ENCODE results near the gene ZBED6.
"Not testable (repeated sequence)": the region's sequence is repeated elsewhere in the genome, so short reads cannot be mapped to it uniquely, and the experiment has no call there.

The ZBED6 gene

DNA sequence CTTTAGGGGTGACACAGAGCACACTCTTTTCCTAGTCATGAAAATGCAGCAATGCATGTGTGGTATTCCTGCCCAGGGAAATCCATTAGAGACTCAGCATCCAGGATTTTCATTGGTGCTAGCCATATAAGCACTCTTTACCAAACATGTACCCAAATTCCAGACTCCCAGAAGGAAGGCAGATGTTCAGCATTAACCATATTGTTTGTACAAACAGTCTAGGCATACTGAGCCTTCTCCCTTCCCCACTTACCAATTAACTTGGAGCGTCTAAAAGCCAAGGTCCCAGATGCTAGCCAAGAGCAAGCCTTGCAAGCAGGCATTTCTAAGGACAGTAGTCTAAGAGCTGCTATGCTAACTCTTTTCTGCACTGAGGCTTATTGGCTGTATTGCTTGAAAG is 27.9 kb downstream of the ZBED6 start:
- TF ChIP-seq, protein P1, sequence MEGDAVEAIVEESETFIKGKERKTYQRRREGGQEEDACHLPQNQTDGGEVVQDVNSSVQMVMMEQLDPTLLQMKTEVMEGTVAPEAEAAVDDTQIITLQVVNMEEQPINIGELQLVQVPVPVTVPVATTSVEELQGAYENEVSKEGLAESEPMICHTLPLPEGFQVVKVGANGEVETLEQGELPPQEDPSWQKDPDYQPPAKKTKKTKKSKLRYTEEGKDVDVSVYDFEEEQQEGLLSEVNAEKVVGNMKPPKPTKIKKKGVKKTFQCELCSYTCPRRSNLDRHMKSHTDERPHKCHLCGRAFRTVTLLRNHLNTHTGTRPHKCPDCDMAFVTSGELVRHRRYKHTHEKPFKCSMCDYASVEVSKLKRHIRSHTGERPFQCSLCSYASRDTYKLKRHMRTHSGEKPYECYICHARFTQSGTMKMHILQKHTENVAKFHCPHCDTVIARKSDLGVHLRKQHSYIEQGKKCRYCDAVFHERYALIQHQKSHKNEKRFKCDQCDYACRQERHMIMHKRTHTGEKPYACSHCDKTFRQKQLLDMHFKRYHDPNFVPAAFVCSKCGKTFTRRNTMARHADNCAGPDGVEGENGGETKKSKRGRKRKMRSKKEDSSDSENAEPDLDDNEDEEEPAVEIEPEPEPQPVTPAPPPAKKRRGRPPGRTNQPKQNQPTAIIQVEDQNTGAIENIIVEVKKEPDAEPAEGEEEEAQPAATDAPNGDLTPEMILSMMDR (IDR thresholded peaks at IDR 0.05) = no peak
- no peak for TF ChIP-seq ZFX (IDR thresholded peaks at IDR 0.05; ENCODE audit: borderline replicate concordance)
- H3K27ac ChIP-seq = no peak overlapping the region

DNA sequence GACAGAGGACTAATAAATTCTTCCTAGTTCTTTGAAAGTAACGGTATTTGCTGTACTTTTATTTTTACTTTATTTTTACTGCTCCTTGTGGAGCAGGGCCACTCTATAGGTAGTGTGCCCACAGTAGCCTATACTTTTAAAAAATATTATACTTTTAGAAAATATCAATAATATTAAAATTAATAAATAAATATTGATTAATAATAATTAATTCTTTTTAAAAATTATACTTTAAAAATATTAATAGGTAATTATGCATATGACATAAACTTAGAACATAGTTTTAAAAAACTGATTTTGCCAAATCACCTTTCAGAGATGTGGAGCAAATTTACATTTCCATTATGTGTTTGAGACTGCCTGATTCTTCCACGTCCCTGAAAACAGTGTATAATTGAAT is 30.8 kb downstream of the ZBED6 start:
- TF ChIP-seq, protein P1 (IDR thresholded peaks at IDR 0.05) = no peak
- no peak for TF ChIP-seq ZFX (IDR thresholded peaks at IDR 0.05; ENCODE audit: borderline replicate concordance)
- no peak overlapping the region for H3K27ac ChIP-seq

DNA sequence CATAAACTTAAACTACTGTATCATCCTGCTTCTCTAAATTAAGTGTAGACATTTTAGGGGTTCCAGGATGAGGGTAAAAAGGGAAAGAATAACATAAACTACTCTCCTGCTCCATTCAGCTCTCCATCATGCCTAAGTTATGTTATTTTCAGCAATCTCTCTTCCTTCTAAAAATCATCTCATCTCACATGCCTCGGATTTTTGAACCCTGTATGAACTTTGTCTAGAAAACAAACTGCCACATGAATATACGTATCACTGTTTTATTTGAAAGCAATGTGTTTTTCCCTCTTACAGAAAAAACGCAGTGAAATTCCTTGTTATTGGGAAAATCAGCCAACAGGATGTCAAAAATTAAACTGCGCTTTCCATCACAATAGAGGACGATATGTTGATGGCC is 32.6 kb downstream of the ZBED6 start:
- H3K27ac ChIP-seq = no peak overlapping the region
- no peak for TF ChIP-seq ZFX (IDR thresholded peaks at IDR 0.05; ENCODE audit: borderline replicate concordance)

DNA sequence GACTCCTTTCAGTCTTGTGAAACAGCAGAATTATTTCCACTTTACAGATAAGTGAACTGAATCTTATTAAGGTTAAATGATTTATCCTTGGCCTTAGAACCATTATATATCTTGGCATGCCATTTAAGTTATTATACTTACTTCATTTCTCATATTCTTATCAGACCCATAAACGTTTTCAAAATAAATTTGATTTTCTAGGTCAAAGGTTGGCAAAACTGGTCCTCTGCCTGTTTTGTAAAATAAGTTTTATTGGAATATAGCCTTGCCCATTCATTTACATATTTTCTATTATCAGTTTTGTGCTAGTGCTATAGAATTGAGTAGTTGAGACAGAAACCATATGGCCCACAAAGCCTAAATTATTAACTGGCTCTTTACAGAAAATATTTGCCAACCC is 33.1 kb downstream of the ZBED6 start:
- TF ChIP-seq, protein P1 (IDR thresholded peaks at IDR 0.05) = no peak
- TF ChIP-seq ZFX (IDR thresholded peaks at IDR 0.05; ENCODE audit: borderline replicate concordance) = no peak
- no peak overlapping the region for H3K27ac ChIP-seq

DNA sequence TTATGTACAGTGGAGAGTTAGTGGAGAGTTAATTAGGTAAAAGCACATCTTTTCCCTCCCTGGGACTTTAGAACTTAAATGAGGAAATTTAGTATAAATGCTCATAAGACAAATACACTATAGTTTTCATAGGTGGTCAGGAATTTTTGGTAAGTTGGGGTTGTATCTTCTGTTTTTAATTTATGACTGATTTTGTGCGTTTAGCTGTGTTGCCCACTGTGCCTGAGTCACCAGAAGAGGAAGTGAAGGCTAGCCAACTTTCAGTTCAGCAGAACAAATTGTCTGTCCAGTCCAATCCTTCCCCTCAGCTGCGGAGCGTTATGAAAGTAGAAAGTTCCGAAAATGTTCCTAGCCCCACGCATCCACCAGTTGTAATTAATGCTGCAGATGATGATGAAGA is 33.8 kb downstream of the ZBED6 start:
- not testable (repeated sequence) for H3K27ac ChIP-seq

DNA sequence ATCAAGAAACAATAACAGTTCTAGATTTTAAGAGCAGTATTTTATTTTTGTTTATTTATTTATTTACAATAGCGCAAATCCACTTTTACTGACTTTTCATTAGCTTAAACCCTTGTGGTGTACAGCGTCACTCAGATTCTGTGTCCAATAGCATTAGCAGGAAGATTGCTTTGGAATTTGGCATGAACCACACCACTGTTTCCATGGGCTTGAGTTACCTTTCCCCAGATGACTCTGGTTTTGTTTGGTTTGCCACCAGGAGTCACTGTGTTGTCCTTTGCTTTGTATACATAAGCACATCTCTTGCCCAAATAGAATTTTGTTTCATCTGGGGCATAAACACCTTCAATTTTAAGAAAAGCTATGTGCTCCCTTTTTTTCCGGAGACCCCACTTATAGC is 40.1 kb downstream of the ZBED6 start:
- TF ChIP-seq, protein P1 (IDR thresholded peaks at IDR 0.05) = peak; percentile 39; the same call in 1 of the 2 replicates
- TF ChIP-seq ZFX (IDR thresholded peaks at IDR 0.05; ENCODE audit: borderline replicate concordance) = no peak
- no peak overlapping the region for H3K27ac ChIP-seq

DNA sequence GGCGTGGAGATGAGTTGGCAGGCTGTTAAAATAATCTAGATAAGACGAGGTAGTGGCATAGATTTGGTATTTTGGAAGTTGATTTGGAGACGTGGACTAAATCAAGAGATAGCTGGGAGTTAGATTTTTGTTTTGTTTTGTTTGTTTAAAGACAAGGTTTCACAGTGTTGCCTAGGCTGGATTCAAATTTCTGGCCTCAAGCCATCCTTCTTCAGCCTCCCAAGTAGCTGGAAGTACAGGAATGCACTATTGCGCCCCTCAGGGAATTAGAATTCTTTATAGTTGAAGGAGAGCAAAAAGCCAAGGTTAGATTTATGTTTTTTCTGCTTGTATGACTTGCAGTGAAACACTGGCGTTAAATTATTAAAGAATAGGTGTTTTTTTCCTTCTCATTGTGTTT is 43.7 kb downstream of the ZBED6 start:
- TF ChIP-seq, protein P1 (IDR thresholded peaks at IDR 0.05) = no peak
- H3K27ac ChIP-seq = no peak overlapping the region

DNA sequence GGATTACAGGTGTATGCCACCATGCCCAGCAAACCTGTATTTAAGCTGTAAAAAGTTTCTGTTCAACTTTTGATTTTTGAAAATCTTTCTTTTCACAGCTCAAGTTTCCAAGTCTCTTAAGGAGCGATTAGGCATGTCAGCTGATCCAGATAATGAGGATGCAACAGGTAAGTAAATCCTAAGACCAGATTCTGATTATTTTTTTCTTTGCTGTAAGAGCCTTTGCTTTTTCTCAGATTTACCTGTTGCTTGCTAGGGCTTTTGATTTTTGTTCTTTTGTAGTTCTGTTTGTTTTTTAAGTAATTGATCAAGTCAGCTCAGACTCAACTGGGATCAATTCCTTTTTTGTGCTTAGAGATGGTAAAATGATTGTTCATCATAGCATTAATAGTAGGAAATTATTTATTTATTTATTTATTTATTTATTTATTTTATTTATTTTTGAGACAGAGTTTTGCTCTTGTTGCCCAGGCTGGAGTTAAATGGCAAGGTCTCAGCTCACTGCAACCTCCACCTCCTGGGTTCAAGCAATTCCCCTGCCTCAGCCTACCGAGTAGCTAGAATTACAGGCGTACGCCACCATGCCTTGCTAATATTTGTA is 44.9 kb downstream of the ZBED6 start:
- no peak overlapping the region for H3K27ac ChIP-seq
- no peak for TF ChIP-seq ZFX (IDR thresholded peaks at IDR 0.05; ENCODE audit: borderline replicate concordance)
- TF ChIP-seq, protein P1 (IDR thresholded peaks at IDR 0.05) = no peak

All from 22Rv1 (cell line).